ENCODE measurements around the gene CEACAM16. TPM values are rescaled to one million over a fixed set of nuclear protein-coding genes. Genes with fewer than 3 reads are reported as not detected.

The CEACAM16 gene
- total RNA-seq, 4 donors from 2014 or later, result 0.40 TPM; not detected in 3

DNA sequence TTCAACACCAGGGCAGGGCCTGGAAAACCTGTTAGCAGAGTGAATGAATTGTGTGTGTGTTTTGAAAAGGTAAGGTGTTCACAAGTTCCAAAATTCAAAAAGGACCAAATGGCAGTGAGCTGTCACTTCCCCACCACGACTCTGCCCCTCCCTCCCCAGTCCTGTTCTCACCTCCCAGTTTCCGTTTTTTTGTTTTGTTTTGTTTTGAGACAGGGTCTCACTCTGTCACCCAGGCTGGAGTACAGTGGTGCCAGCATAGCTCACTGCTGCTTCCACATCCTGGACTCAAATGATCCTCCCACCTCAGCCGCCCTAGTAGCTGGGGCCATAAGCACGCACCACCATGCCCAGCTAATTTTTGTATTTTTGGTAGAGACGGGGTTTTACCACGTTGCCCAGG is 29.2 kb downstream of the CEACAM16 start:
- intact Hi-C loops (cut with DNase I), result no loop called here
- Histone ChIP-seq H3K27ac (no peak overlapping the region), H3K36me3 (no peaks in the 10 kb centered on the region), H3K4me3 (replicated peaks in 1 of 3) (no peak overlapping the region), H3K4me1 (peaks cover 12 to 21% of the 10 kb centered on the region in 2 donors), H3K9me3 (no peaks in the 10 kb centered on the region), H3K27me3 (no peaks in the 10 kb centered on the region)
- WGBS, 2 donors, result 77 to 83% methylated on average over 6 of the region's 6 CpGs
- TF ChIP-seq POLR2A (IDR thresholded peaks at IDR 0.05), result no peak
- TF ChIP-seq, protein P1, sequence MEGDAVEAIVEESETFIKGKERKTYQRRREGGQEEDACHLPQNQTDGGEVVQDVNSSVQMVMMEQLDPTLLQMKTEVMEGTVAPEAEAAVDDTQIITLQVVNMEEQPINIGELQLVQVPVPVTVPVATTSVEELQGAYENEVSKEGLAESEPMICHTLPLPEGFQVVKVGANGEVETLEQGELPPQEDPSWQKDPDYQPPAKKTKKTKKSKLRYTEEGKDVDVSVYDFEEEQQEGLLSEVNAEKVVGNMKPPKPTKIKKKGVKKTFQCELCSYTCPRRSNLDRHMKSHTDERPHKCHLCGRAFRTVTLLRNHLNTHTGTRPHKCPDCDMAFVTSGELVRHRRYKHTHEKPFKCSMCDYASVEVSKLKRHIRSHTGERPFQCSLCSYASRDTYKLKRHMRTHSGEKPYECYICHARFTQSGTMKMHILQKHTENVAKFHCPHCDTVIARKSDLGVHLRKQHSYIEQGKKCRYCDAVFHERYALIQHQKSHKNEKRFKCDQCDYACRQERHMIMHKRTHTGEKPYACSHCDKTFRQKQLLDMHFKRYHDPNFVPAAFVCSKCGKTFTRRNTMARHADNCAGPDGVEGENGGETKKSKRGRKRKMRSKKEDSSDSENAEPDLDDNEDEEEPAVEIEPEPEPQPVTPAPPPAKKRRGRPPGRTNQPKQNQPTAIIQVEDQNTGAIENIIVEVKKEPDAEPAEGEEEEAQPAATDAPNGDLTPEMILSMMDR (IDR thresholded peaks at IDR 0.05), result no peak
- no peak for DNase-seq

DNA sequence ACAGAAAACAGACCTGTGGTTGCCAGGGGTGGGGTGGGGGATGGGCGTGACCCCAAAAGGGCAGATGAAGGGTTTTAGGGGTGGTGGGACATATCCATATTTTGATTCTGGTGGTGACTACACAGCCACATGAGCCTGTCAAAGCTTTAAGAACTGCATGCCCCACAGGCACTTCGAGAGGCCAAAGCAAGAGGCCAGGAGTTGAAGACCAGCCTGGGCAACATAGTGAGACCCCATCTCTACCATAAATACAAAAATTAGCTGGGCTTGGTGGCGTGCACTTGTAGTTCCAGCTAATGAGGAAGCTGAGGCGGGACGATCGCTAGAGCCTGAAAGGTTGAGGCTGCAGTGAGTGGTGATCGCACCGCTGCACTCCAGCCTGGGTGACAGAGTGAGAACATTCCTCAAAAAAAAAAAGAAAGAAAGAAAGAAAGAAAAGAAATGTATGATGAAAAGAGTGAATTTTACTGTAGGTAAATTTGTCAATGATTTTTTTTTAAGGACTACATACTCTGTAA is 30.6 kb downstream of the CEACAM16 start:
- Histone ChIP-seq H3K27ac (no peak overlapping the region), H3K9me3 (no peaks in the 10 kb centered on the region), H3K4me1 (peaks cover 5 to 9% of the 10 kb centered on the region in 2 donors), H3K27me3 (no peaks in the 10 kb centered on the region), H3K4me3 (replicated peaks in 1 of 3) (no peak overlapping the region), H3K36me3 (no peaks in the 10 kb centered on the region)
- DNase-seq, result peak; percentile 40 to 68
- intact Hi-C loops (cut with DNase I), result no loop called here
- TF ChIP-seq POLR2A (IDR thresholded peaks at IDR 0.05), result no peak
- WGBS, 2 donors, result 86 to 92% methylated on average over 8 of the region's 8 CpGs

DNA sequence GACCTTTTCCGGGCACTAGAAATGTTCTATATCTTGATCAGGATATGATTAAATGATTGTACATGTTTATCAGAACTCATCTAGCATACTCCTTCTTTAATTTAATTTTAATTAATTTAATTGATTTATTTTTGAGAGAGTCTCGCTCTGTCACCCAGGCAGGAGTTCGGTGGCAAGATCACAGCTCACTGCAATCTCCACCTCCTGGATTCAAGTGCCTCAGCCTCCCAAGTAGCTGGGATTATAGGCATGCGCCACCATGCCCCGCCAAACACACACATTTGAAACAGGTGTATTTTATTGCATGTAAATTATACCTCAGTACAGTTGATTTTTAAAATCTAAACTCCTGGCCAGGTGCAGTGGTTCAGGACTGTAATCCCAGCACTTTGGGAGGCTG is 32.1 kb downstream of the CEACAM16 start:
- DNase-seq, result no peak
- Histone ChIP-seq H3K36me3 (no peaks in the 10 kb centered on the region), H3K4me3 (replicated peaks in 1 of 3) (no peak overlapping the region), H3K27ac (no peak overlapping the region), H3K4me1 (peaks cover 0 to 1% of the 10 kb centered on the region in 2 donors), H3K9me3 (no peaks in the 10 kb centered on the region), H3K27me3 (no peaks in the 10 kb centered on the region)
- intact Hi-C loops (cut with DNase I), result no loop called here
- TF ChIP-seq, protein P1 (IDR thresholded peaks at IDR 0.05), result no peak
- TF ChIP-seq POLR2A (IDR thresholded peaks at IDR 0.05), result no peak
- WGBS, 2 donors, result 79 to 95% methylated on average over 5 of the region's 5 CpGs

DNA sequence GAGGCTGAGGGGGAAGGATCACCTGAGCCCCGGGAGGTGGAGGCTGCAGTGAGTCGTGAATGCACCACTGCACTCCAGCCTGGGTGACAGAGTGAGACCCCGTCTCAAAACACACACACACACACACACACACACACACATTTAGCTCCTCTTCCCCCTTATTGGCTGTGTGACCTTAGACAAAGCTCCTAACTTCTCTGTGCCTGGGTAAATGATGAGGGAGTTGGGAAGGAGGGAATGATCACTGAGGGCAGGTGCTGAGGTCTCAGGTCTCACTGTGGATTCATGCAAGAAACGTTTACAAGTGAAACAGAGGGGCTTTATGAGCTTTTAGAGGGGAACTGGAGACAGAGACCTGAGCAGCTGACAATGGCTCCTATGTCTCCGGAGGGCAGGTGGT is 32.7 kb downstream of the CEACAM16 start:
- Histone ChIP-seq H3K4me1 (peaks cover 4 to 7% of the 10 kb centered on the region in 2 donors), H3K9me3 (no peaks in the 10 kb centered on the region), H3K27me3 (no peaks in the 10 kb centered on the region), H3K27ac (no peak overlapping the region), H3K4me3 (replicated peaks in 1 of 3) (no peak overlapping the region), H3K36me3 (no peaks in the 10 kb centered on the region)
- TF ChIP-seq POLR2A (IDR thresholded peaks at IDR 0.05), result no peak
- TF ChIP-seq, protein P1 (IDR thresholded peaks at IDR 0.05), result no peak
- intact Hi-C loops (cut with DNase I), result no loop called here
- WGBS, 2 donors, result 77 to 80% methylated on average over 4 to 5 of the region's 5 CpGs
- DNase-seq, result no peak

DNA sequence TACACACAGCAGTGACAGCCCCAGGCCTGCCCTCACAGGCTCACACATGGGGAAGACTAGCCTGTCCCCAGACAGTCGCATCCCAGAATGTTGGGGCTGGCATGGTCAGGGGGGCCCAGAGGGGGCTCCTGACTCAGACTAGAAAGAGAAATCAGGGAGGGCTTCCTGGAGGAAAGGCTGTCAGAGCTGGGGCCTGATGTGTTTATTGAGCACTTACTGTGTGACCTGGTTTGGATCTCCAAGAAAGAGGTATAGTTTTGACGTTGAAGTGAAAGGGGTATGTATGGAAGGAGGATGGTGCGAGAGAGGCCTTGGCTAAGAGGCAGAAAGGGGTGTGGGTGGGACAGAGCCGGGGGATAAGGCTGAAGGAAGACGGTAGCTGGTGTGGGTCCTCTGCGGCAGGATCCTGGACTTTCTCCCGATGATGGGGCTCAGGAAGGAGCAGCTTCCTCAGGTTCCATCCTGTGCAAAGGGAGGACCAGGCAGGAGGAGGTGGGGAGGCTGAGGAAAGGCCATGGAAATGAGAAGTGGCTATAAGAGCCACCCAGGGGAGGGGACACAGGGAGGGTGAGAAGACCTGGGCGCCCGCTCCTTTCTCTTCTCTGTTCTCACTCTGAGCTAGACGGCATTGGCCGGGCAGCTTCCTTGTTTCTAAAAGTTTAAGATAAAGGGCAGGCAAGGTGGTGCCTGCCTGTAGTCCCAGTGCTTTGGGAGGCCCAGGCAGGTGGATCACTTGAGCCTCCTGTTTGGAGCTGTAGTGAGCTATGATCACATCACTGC is 33.5 kb downstream of the CEACAM16 start:
- H3K27me3 ChIP-seq, result no peaks in the 10 kb centered on the region
- H3K36me3 ChIP-seq, result no peaks in the 10 kb centered on the region
- intact Hi-C loops (cut with DNase I), result no loop called here
- H3K27ac ChIP-seq, result no peak overlapping the region
- TF ChIP-seq, protein P1 (IDR thresholded peaks at IDR 0.05), result no peak
- H3K9me3 ChIP-seq, result no peaks in the 10 kb centered on the region
- WGBS, 2 donors, result 77 to 81% methylated on average over 11 of the region's 11 CpGs
- H3K4me3 ChIP-seq (replicated peaks in 1 of 3), result no peak overlapping the region
- DNase-seq, result no peak
- H3K4me1 ChIP-seq, result peaks cover 12 to 15% of the 10 kb centered on the region in 2 donors
